Testis (tissue), 2 donors: ENCODE results near the gene RHEB.

Source experiments
- CTCF ChIP-seq, 3 experiments: fragments of 450-650 bp in 2 of 3; fragments of 200-600 bp in 1 of 3; sonication (generic) in 1 of 3; IDR thresholded peaks; one replicate each; pipeline ENCODE4 v1.5.1; 2016 to 2019; ENCODE audit warnings: antibody characterized with exemption in 3 of 3, mild to moderate bottlenecking in 2 of 3, moderate library complexity in 1 of 3
- POLR2A ChIP-seq: fragments of 450-650 bp; IDR thresholded peaks from one replicate; pipeline ENCODE4 v1.6.1; 2017; ENCODE audit warnings: antibody characterized with exemption, mild to moderate bottlenecking, moderate library complexity

GRCh38 chr7:151468217-151469018, 51.3 kb downstream of the RHEB start:
- TF ChIP-seq CTCF (IDR thresholded peaks at IDR 0.05), result no peak
- no peak for TF ChIP-seq POLR2A
